Glutamatergic neuron (in vitro differentiated cells): Measurements from ENCODE around the gene GAN. TPM values are rescaled to one million over a fixed set of nuclear protein-coding genes. Genes with fewer than 3 reads are reported as not detected.

Experiments used
- DNase-seq: peaks from one replicate; pipeline ENCODE4 v3.0.0; 2022
- H3K27ac Mint-ChIP-seq: one replicate; pipeline ENCODE4 v1.8.0; 2020; ENCODE audit warnings: mild to moderate bottlenecking, mixed read lengths, inconsistent platforms; ENCODE audit not compliant: unreplicated experiment
- H3K27me3 Mint-ChIP-seq: one replicate; pipeline ENCODE4 v1.8.0; 2020; ENCODE audit warnings: mild to moderate bottlenecking, moderate library complexity, mixed read lengths, inconsistent platforms; ENCODE audit not compliant: unreplicated experiment
- H3K36me3 Mint-ChIP-seq: one replicate; pipeline ENCODE4 v1.8.0; 2020; ENCODE audit warnings: mild to moderate bottlenecking, mixed read lengths, inconsistent platforms; ENCODE audit not compliant: unreplicated experiment
- H3K4me1 Mint-ChIP-seq: one replicate; pipeline ENCODE4 v1.8.0; 2020; ENCODE audit warnings: mild to moderate bottlenecking, low read depth, mixed read lengths, inconsistent platforms; ENCODE audit not compliant: unreplicated experiment
- H3K4me3 Mint-ChIP-seq: one replicate; pipeline ENCODE4 v1.8.0; 2020; ENCODE audit warnings: mild to moderate bottlenecking, mixed read lengths, inconsistent platforms; ENCODE audit not compliant: unreplicated experiment
- H3K9me3 Mint-ChIP-seq: one replicate; pipeline ENCODE4 v1.8.0; 2020; ENCODE audit warnings: mild to moderate bottlenecking, moderate library complexity, mixed read lengths, inconsistent platforms; ENCODE audit not compliant: unreplicated experiment
- long read RNA-seq: library from polyadenylated mRNA; unstranded; transcript quantifications from one replicate; pipeline ENCODE4 v2.0.0, GENCODE V29; 2020; ENCODE audit not compliant: unreplicated experiment
- total RNA-seq: library from RNA; stranded (reverse); fragmentation: NEBNext Ultra II Directional; extraction: Animal tissue kit (Norgen Biotek cat#: 25700); gene quantifications from one replicate; pipeline ENCODE4 v1.2.1, GENCODE V29; 2021; ENCODE audit not compliant: unreplicated experiment
- TF ChIP-seq, protein P1 (sequence below): fragments of 200-600 bp; sonication (generic); IDR thresholded peaks from one replicate; pipeline ENCODE4 v1.5.0; 2021; ENCODE audit not compliant: partially characterized antibody, unreplicated experiment

Gene GAN
- total RNA-seq = 14.4 TPM
- long read RNA-seq = 0 reads

GRCh38 chr16:81314603-81315270 lies at the start of gene GAN:
TSS of gene GAN (plus strand) at chr16:81314962. CDS start at chr16:81315114, 152 bp downstream.
- H3K27me3 Mint-ChIP-seq = peaks cover 8% of the 10 kb centered on the region

GRCh38 chr16:81265052-81265451 lies 49.7 kb upstream of the GAN start:
- no peak overlapping the region for H3K4me3 Mint-ChIP-seq
- TF ChIP-seq, protein P1, sequence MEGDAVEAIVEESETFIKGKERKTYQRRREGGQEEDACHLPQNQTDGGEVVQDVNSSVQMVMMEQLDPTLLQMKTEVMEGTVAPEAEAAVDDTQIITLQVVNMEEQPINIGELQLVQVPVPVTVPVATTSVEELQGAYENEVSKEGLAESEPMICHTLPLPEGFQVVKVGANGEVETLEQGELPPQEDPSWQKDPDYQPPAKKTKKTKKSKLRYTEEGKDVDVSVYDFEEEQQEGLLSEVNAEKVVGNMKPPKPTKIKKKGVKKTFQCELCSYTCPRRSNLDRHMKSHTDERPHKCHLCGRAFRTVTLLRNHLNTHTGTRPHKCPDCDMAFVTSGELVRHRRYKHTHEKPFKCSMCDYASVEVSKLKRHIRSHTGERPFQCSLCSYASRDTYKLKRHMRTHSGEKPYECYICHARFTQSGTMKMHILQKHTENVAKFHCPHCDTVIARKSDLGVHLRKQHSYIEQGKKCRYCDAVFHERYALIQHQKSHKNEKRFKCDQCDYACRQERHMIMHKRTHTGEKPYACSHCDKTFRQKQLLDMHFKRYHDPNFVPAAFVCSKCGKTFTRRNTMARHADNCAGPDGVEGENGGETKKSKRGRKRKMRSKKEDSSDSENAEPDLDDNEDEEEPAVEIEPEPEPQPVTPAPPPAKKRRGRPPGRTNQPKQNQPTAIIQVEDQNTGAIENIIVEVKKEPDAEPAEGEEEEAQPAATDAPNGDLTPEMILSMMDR = no peak
- H3K27me3 Mint-ChIP-seq = peaks cover 3% of the 10 kb centered on the region
- no peaks in the 10 kb centered on the region for H3K36me3 Mint-ChIP-seq
- H3K4me1 Mint-ChIP-seq = no peaks in the 10 kb centered on the region
- DNase-seq = no peak
- no peak overlapping the region for H3K27ac Mint-ChIP-seq
- peaks cover 2% of the 10 kb centered on the region for H3K9me3 Mint-ChIP-seq

More at GRCh38 chr16:81314603-81315270, at the start of gene GAN:
- TF ChIP-seq, protein P1 = no peak
- Mint-ChIP-seq H3K9me3 (peaks cover 15% of the 10 kb centered on the region), H3K27ac (peak within 1 kb of the TSS; percentile 89), H3K36me3 (no peaks in the 10 kb centered on the region), H3K4me3 (peak within 1 kb of the TSS; percentile 99), H3K4me1 (peaks cover 13% of the 10 kb centered on the region)
- DNase-seq = peak; percentile 96

GRCh38 chr16:81265658-81266451 lies 48.9 kb upstream of the GAN start:
- TF ChIP-seq, protein P1 = no peak
- no peaks in the 10 kb centered on the region for H3K4me1 Mint-ChIP-seq
- peaks cover 3% of the 10 kb centered on the region for H3K27me3 Mint-ChIP-seq
- no peak overlapping the region for H3K4me3 Mint-ChIP-seq
- DNase-seq = no peak
- peaks cover under 1% of the 10 kb centered on the region for H3K9me3 Mint-ChIP-seq
- no peaks in the 10 kb centered on the region for H3K36me3 Mint-ChIP-seq
- no peak overlapping the region for H3K27ac Mint-ChIP-seq

- TF ChIP-seq, protein P1 = no peak
- Mint-ChIP-seq H3K9me3 (no peaks in the 10 kb centered on the region), H3K36me3 (no peaks in the 10 kb centered on the region), H3K4me1 (no peaks in the 10 kb centered on the region), H3K27me3 (peaks cover 5% of the 10 kb centered on the region), H3K27ac (no peak overlapping the region), H3K4me3 (no peak overlapping the region)
- DNase-seq = no peak
These were observed 48.1 kb upstream of the GAN start for GRCh38 chr16:81266680-81267095.

GRCh38 chr16:81268509-81268908 lies 46.3 kb upstream of the GAN start:
- Mint-ChIP-seq H3K27me3 (peaks cover 5% of the 10 kb centered on the region), H3K36me3 (no peaks in the 10 kb centered on the region), H3K27ac (no peak overlapping the region), H3K4me1 (no peaks in the 10 kb centered on the region), H3K4me3 (no peak overlapping the region), H3K9me3 (no peaks in the 10 kb centered on the region)
- DNase-seq = no peak
- TF ChIP-seq, protein P1 = no peak
